Body of pancreas (tissue), 4 donors: ENCODE results near the gene SLC13A3.

Experiments
- POLR2A ChIP-seq, 3 donors: fragments of 450-650 bp; IDR thresholded peaks; one replicate each; pipeline ENCODE4 v1.6.1; 2016; ENCODE audit warnings: antibody characterized with exemption in 3 of 3, mild to moderate bottlenecking in 2 of 3
- TF ChIP-seq, protein P1 (sequence below), 7 experiments: fragments of 450-650 bp in 4 of 7; fragments of 200-600 bp in 3 of 7; sonication (generic) in 3 of 7; IDR thresholded peaks; one replicate each; pipeline ENCODE4 v1.5.1; 2016 to 2019; ENCODE audit warnings: antibody characterized with exemption in 7 of 7

DNA sequence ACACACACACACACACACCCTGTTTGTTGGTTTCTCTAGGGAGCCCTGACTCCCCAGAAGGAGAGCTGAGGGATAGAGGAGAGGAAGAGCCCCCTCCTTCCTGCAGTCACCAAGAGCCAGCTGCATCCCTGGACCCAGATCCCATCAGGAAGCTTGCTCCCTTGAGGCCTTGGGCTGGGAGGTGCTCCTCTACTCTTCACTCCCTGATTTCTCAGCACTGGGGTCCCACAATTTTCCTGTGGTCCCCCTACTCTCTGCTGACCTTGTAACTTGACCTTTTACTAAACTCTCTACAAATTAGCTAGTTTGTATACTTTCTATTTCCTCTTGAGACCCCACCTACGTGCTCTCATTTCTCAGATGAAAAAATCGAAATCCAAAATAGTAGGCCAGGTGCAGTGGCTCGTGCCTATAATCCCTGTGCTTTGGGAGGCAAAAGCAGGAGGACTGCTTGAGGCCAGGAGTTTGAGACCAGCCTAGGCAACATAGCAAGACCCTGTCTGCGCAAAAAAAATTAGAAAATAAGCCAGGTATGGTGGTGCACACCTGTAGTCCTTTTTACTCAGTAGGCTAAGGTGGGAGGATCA lies 95.8 kb downstream of the SLC13A3 start:
- no peak for TF ChIP-seq POLR2A (IDR thresholded peaks at IDR 0.05)
- TF ChIP-seq, protein P1, sequence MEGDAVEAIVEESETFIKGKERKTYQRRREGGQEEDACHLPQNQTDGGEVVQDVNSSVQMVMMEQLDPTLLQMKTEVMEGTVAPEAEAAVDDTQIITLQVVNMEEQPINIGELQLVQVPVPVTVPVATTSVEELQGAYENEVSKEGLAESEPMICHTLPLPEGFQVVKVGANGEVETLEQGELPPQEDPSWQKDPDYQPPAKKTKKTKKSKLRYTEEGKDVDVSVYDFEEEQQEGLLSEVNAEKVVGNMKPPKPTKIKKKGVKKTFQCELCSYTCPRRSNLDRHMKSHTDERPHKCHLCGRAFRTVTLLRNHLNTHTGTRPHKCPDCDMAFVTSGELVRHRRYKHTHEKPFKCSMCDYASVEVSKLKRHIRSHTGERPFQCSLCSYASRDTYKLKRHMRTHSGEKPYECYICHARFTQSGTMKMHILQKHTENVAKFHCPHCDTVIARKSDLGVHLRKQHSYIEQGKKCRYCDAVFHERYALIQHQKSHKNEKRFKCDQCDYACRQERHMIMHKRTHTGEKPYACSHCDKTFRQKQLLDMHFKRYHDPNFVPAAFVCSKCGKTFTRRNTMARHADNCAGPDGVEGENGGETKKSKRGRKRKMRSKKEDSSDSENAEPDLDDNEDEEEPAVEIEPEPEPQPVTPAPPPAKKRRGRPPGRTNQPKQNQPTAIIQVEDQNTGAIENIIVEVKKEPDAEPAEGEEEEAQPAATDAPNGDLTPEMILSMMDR (IDR thresholded peaks at IDR 0.05): no peak
